GM12878 (cell line): ENCODE data around the gene STEAP1B. TPM values are rescaled to one million over a fixed set of nuclear protein-coding genes. Genes with fewer than 3 reads are reported as not detected.
A peak's percentile ranks its signal among the peaks of the same experiment; 100 is the strongest.

ENCODE experiments used
- ATAC-seq: fragments of 200-7000 bp; cut with Tn5 transposase; 3 replicates; pipeline ENCODE4 v1.9.1; 2020; ENCODE audit warnings: mild to moderate bottlenecking, moderate library complexity
- BruUV-seq: library from RNA; stranded (reverse); fragments of 400-500 nt; replicated peaks from 2 replicates; lab custom pipeline; 2021; lab: Mats Ljungman, UMichigan
- CTCF ChIA-PET: fragments of 300-600 bp; sonication (Branson Sonifier 250); formaldehyde crosslinking; extraction: SDS; loops from one replicate; lab custom pipeline; 2021; ENCODE audit warnings: inconsistent platforms; lab: Yijun Ruan, JAX
- POLR2A ChIA-PET: fragments of 350-600 bp; formaldehyde crosslinking; extraction: SDS; loops from one replicate; lab custom pipeline; 2021; ENCODE audit warnings: inconsistent platforms; lab: Charles Lee
- RAD21 ChIA-PET: fragments of 300-600 bp; sonication (Branson Sonifier 250); formaldehyde crosslinking; loops from one replicate; lab custom pipeline; 2023; ENCODE audit warnings: antibody characterized with exemption; ENCODE audit not compliant: unreplicated experiment; lab: Charles Lee
- SMC1A ChIA-PET: fragments of 300-600 bp; sonication (Branson Sonifier 250); formaldehyde crosslinking; loops from one replicate; lab custom pipeline; 2023; ENCODE audit not compliant: unreplicated experiment, uncharacterized antibody; lab: Charles Lee
- DNase-seq: peaks from one replicate; pipeline ENCODE4 v3.0.0-alpha.2; 2011; ENCODE audit warnings: low read depth, low spot score
- FAIRE-seq: peaks from 3 replicates; lab custom pipeline; 2011; peaks lifted over from hg19 to GRCh38; lab: Jason Lieb, UNC
- H2AFZ ChIP-seq: 2 replicates; pipeline ENCODE4 v1.6.0; 2011; ENCODE audit warnings: low read depth, low read length, control low read depth; ENCODE audit not compliant: control insufficient read depth
- H3K27ac ChIP-seq: 2 replicates; pipeline ENCODE4 v1.5.1; 2011; ENCODE audit warnings: control low read depth; ENCODE audit not compliant: control insufficient read depth, insufficient read depth
- H3K27me3 ChIP-seq, 2 experiments: replicated peaks in 1 of 2; 2 replicates each; pipeline versions ENCODE4 v1.6.0 to v1.6.1; 2011; ENCODE audit warnings: low read length in 1 of 2; ENCODE audit not compliant: control insufficient read depth in 2 of 2, insufficient read depth in 2 of 2
- H3K36me3 ChIP-seq, 2 experiments: 2 replicates each; pipeline ENCODE4 v1.5.1; 2011; ENCODE audit warnings: low read length in 1 of 2; ENCODE audit not compliant: control insufficient read depth in 2 of 2, insufficient read depth in 2 of 2
- H3K4me1 ChIP-seq: 2 replicates; pipeline ENCODE4 v1.6.1; 2011; ENCODE audit warnings: mild to moderate bottlenecking, low read length, moderate library complexity, mixed read lengths; ENCODE audit not compliant: control insufficient read depth, insufficient read depth
- H3K4me2 ChIP-seq: 2 replicates; pipeline ENCODE4 v1.6.0; 2011; ENCODE audit warnings: control low read depth; ENCODE audit not compliant: control insufficient read depth, insufficient read depth
- H3K4me3 ChIP-seq: fragments of 200-600 bp; sonication (generic); 2 replicates; pipeline ENCODE4 v1.5.1; 2016
- H3K79me2 ChIP-seq: 2 replicates; pipeline ENCODE4 v1.6.0; 2011; ENCODE audit warnings: low read length; ENCODE audit not compliant: control insufficient read depth, insufficient read depth
- H3K9ac ChIP-seq: 2 replicates; pipeline ENCODE4 v1.8.0; 2011; ENCODE audit warnings: low read length, control low read depth, mixed read lengths; ENCODE audit not compliant: control insufficient read depth, insufficient read depth
- H3K9me3 ChIP-seq: replicated peaks from 3 replicates; pipeline ENCODE4 v1.5.1; 2011; ENCODE audit warnings: mild to moderate bottlenecking, low read length; ENCODE audit not compliant: control insufficient read depth, insufficient read depth
- H4K20me1 ChIP-seq: 2 replicates; pipeline ENCODE4 v1.6.0; 2011; ENCODE audit not compliant: control insufficient read depth, insufficient read depth
- CTCF ChIP-seq, 3 experiments: IDR thresholded peaks in 2 of 3; conservative IDR thresholded peaks in 1 of 3; 2 replicates each; pipeline ENCODE4 v1.5.1; 2011; ENCODE audit warnings: low read depth in 3 of 3, low read length in 3 of 3, mild to moderate bottlenecking in 3 of 3, control low read depth in 2 of 3, moderate library complexity in 2 of 3, inconsistent platforms in 1 of 3, mixed read lengths in 1 of 3; ENCODE audit not compliant: control insufficient read depth in 2 of 3, insufficient read depth in 1 of 3; ENCODE audit errors: extremely low read depth in 1 of 3
- RCOR1 ChIP-seq: conservative IDR thresholded peaks from 2 replicates; pipeline ENCODE4 v1.6.1; 2012; ENCODE audit warnings: low read depth, low read length, improper control_type of control experiment
- WGBS: methylation state at CpG from one replicate; pipeline ENCODE4 v1.1.6; 2016; ENCODE audit warnings: low lambda C conversion rate; ENCODE audit not compliant: insufficient replicate concordance, insufficient coverage; ENCODE audit errors: missing lambda C conversion rate; 5-methylcytosine and 5-hydroxymethylcytosine counted together
- in situ Hi-C: fragments of 300-500 bp; cut with MboI; formaldehyde crosslinking; loops from 9 replicates; pipeline ENCODE4 v1.14.3; 2018; ENCODE audit warnings: mixed read lengths
- intact Hi-C: fragments of 100-400 bp; cut with micrococcal nuclease; formaldehyde crosslinking; loops from one replicate; pipeline ENCODE4 v1.14.2; 2022; ENCODE audit not compliant: unreplicated experiment
- polyA plus RNA-seq, 11 experiments: library from polyadenylated mRNA; depleted of rRNA in 4 of 11; unstranded in 6 of 11; stranded (reverse) in 5 of 11; fragments of >200 nt; fragmentation: Nextera tagmentation in 4 of 11; fragmentation: Illumina TruSeq in 1 of 11; extraction: Ambion mirVana in 4 of 11; extraction: Trizol in 1 of 11; gene quantifications; 1 replicate in 1 of 11; 2 replicates in 10 of 11; pipeline versions ENCODE4 v1.2.1 to v1.2.3, GENCODE V29; 2011 to 2016; ENCODE audit warnings: inconsistent platforms in 2 of 11, missing spikeins in 2 of 11, low read depth in 1 of 11
- total RNA-seq, 4 experiments: library from RNA; depleted of rRNA in 3 of 4; stranded (reverse); fragments of >200 nt in 3 of 4; fragmentation: Illumina TruSeq in 1 of 4; extraction: Trizol in 1 of 4; gene quantifications; 2 replicates each; pipeline versions ENCODE4 v1.2.1 to v1.2.3, GENCODE V29; 2013 to 2021

Gene STEAP1B
- total and polyA plus RNA-seq, 10 of the 15 experiments (the other 5 are each of a cell fraction or from before 2014, with no cell fraction given), result 0.14 TPM; not detected in 9

DNA sequence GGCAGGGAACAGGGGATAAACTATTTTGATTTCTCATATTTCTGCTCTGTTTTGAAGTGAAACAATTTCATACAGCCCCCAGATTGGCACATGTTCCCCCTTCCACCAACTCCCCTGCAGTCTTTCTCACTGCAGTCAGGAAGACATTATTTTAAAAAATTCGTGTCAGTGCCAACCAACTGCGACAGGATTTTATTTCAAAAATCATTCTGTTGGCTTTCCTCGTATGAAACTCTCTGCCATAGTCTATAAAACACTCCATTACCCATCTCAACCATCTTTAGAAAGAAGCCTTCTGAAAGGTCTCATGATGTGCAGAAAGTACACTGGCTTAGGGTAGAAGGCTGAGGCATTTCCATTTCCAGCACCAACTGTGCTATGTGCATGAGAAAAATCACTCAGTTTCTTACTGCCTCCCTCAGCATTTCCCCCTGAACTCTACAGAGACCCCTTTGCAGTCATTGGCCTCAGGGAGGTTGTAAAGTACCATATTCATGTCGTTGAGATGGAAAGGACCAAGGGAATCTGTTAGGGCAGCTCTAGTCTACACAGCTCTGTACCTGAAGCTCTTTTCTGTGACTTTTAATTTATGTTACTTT, 46.9 kb downstream of the STEAP1B start:
- Histone ChIP-seq H4K20me1 (no peaks in the 10 kb centered on the region), H3K27ac (no peak overlapping the region), H3K9me3 (no peaks in the 10 kb centered on the region), H2AFZ (no peak overlapping the region), H3K4me3 (no peak overlapping the region), H3K4me2 (no peak overlapping the region), H3K27me3 (no peaks in the 10 kb centered on the region; a peak in 1 of 4 replicates), H3K4me1 (peaks cover 2% of the 10 kb centered on the region), H3K36me3 (no peaks in the 10 kb centered on the region), H3K79me2 (no peaks in the 10 kb centered on the region), H3K9ac (no peak overlapping the region)
- POLR2A ChIA-PET, result no interaction called here
- in situ Hi-C loops, result no loop called here
- SMC1A ChIA-PET, result interaction anchor here (0.6 to 4.0 kb wide), 15 partner anchors 8 to 342 kb away, joined by 3 to 22 read pairs (median 3); no protein-coding TSS in a partner anchor
- FAIRE-seq (no peak), ATAC-seq (peak; percentile 41), DNase-seq (no peak)
- no TSS peak for BruUV-seq
- CTCF ChIA-PET, result interaction anchor here (0.6 to 3.0 kb wide), 36 partner anchors 8 to 1107 kb away, joined by 3 to 45 read pairs (median 4); no protein-coding TSS in a partner anchor
- WGBS, result 2% methylated on average over 4 of the region's 4 CpGs
- RAD21 ChIA-PET, result interaction anchor here (0.7 to 2.8 kb wide), 7 partner anchors 32 to 343 kb away, joined by 3 to 17 read pairs (median 3); no protein-coding TSS in a partner anchor
- 0 out of 6 replicates have a peak, but pooled peaks of 1 of the 3 experiments have one; percentile 5 for TF ChIP-seq CTCF (IDR thresholded peaks at IDR 0.05 in 2 of 3, conservative IDR thresholded peaks at IDR 0.05 in 1 of 3; ENCODE audit: control insufficient read depth in 2 of 3, extremely low read depth in 1 of 3, insufficient read depth in 1 of 3, low read depth in 3 of 3, low read length in 3 of 3)
- TF ChIP-seq RCOR1, result no peak
- TF ChIP-seq, all 136 proteins: peak for 1
- intact Hi-C loops, result loop anchor here (1.0 to 2.0 kb wide), 2 partner anchors 36 to 343 kb away; no protein-coding TSS in a partner anchor
